ENCODE measurements around the gene RPS16. TPM values are rescaled to one million over a fixed set of nuclear protein-coding genes. Genes with fewer than 3 reads are reported as not detected.

Gene RPS16
- total and polyA plus RNA-seq, 2 donors (not counting 1 experiment from before 2014, with no cell fraction given): 3,910 to 6,448 TPM

DNA sequence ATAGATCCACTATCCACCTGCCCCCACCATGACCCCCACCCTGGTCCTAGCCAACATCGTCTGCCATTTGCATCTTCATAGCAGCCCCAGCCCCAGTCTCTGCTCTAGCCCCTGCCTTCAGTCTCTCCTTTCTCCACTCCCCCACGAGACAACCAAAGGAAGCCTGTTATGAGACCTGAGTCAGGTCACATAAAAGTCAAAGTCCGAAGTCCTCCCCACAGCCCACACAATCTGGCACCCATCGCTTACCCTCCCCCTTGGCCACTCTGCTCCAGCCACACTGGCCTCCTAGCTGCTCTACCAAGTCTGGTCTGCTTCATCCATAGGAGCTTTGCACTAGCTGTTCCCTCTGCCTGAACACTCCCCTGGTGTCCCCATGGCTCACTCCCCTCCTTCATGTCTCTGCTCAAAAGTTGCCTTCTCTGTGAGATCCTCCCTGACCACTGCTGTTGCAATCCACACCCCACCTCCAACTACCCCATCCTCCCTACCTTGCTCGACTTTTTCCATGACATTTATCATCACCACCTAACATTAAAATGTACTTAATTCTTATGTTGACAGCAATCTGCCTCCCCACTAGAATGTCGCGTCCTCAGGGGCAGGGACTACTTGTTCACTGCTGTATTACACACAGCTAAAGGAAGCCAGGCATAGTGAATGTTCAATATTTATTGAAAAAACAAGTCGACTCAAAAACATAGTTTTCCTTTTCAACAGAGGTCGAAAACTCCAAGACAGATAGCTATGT lies 24.5 kb downstream of the RPS16 start:
- WGBS (ENCODE audit: insufficient coverage): 51% methylated on average over 5 of the region's 9 CpGs
- peaks cover 28% of the 10 kb centered on the region for H4K20me1 ChIP-seq (ENCODE audit: control insufficient read depth, insufficient read depth, low read length, poor library complexity, severe bottlenecking)
- Mint-ChIP-seq H3K4me1 (peaks cover 49% of the 10 kb centered on the region), H3K4me3 (peak overlapping the region; percentile 94), H3K27me3 (no peaks in the 10 kb centered on the region), H3K9me3 (ENCODE audit: insufficient read depth) (no peaks in the 10 kb centered on the region), H3K27ac (peak overlapping the region; percentile 99)
- DNase-seq (no peak), ATAC-seq (ENCODE audit: low read depth) (no peak)
- no peaks in the 10 kb centered on the region for H3K27me3 ChIP-seq (replicated peaks in 1 of 4; ENCODE audit: control extremely low read depth in 1 of 4, control insufficient read depth in 3 of 4, insufficient read depth in 4 of 4, low read length in 3 of 4)
- ChIA-PET CTCF (interaction anchor here (0.7 to 2.3 kb wide), 20 partner anchors 8 to 292 kb away, joined by 3 to 260 read pairs (median 4); partner anchors contain the start of genes EID2B, MED29, PAF1 and RPS16), POLR2A (interaction anchor here (1.2 to 2.5 kb wide), 6 partner anchors 9 to 75 kb away, joined by 3 to 74 read pairs (median 23); partner anchors contain the start of genes GMFG, MED29, PAF1 and RPS16)
- H3K27ac ChIP-seq (ENCODE audit: low read length in 2 of 2): peak overlapping the region; percentile 100
- TF ChIP-seq EZH2 (IDR thresholded peaks at IDR 0.05; ENCODE audit: borderline replicate concordance, insufficient read depth, low read depth, low read length, poor library complexity, severe bottlenecking): no peak
- TF ChIP-seq, protein P1, sequence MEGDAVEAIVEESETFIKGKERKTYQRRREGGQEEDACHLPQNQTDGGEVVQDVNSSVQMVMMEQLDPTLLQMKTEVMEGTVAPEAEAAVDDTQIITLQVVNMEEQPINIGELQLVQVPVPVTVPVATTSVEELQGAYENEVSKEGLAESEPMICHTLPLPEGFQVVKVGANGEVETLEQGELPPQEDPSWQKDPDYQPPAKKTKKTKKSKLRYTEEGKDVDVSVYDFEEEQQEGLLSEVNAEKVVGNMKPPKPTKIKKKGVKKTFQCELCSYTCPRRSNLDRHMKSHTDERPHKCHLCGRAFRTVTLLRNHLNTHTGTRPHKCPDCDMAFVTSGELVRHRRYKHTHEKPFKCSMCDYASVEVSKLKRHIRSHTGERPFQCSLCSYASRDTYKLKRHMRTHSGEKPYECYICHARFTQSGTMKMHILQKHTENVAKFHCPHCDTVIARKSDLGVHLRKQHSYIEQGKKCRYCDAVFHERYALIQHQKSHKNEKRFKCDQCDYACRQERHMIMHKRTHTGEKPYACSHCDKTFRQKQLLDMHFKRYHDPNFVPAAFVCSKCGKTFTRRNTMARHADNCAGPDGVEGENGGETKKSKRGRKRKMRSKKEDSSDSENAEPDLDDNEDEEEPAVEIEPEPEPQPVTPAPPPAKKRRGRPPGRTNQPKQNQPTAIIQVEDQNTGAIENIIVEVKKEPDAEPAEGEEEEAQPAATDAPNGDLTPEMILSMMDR (IDR thresholded peaks at IDR 0.05): no peak
- intact Hi-C loops (cut with micrococcal nuclease): loop anchor here (1.0 to 5.0 kb wide), 3 partner anchors 14 to 1366 kb away; partner anchors contain the start of genes EIF3K, MAP4K1, MIA and RAB4B
- H2AFZ ChIP-seq (ENCODE audit: insufficient read depth, low read depth, low read length, poor library complexity, severe bottlenecking): no peak overlapping the region
- H3K79me2 ChIP-seq (ENCODE audit: control insufficient read depth, insufficient read depth, low read length): peaks cover 36% of the 10 kb centered on the region
- peak overlapping the region; percentile 100 for H3K4me2 ChIP-seq (replicated peaks; ENCODE audit: low read depth, low read length, poor library complexity, severe bottlenecking)
- peaks cover 24 to 40% of the 10 kb centered on the region in 2 donors for H3K4me1 ChIP-seq (ENCODE audit: control insufficient read depth in 2 of 2, insufficient read depth in 2 of 2, low read length in 2 of 2)
- H3K9me3 ChIP-seq (ENCODE audit: control extremely low read depth in 1 of 3, control insufficient read depth in 2 of 3, insufficient read depth in 1 of 3, low read length in 2 of 3): peaks cover 0 to 2% (median 0%) of the 10 kb centered on the region in 3 donors
- peak overlapping the region; percentile 56 to 99 (median 95) for H3K4me3 ChIP-seq (ENCODE audit: control extremely low read depth in 1 of 5, extremely low read depth in 1 of 5, insufficient read depth in 1 of 5, low read depth in 2 of 5, low read length in 4 of 5)
- peak overlapping the region; percentile 99 for H3K9ac ChIP-seq (ENCODE audit: low read length)
- H3K36me3 ChIP-seq (replicated peaks in 1 of 2; ENCODE audit: control extremely low read depth in 1 of 2, control insufficient read depth in 1 of 2, extremely low read depth in 1 of 2, insufficient read depth in 2 of 2, low read length in 1 of 2): peaks cover 0 to 24% of the 10 kb centered on the region in 2 experiments

DNA sequence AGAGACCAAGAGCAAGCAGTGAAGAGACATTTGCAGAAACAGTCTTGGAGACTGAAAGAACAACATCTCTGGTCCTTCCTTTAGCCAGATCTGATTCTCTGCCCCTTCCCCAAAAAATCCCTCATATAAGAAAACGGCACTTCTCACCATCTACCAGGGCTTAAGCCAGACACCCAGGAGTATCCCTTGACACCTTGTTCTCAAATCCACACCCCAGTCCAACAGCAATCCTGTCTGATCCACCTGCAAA lies 25.0 kb downstream of the RPS16 start:
- no peak for ATAC-seq (ENCODE audit: low read depth)
- peak overlapping the region; percentile 99 for H3K27ac Mint-ChIP-seq
- Histone ChIP-seq H3K4me3 (ENCODE audit: control extremely low read depth in 1 of 5, extremely low read depth in 1 of 5, insufficient read depth in 1 of 5, low read depth in 2 of 5, low read length in 4 of 5) (peak overlapping the region; percentile 38 to 99 (median 95)), H2AFZ (ENCODE audit: insufficient read depth, low read depth, low read length, poor library complexity, severe bottlenecking) (no peak overlapping the region), H3K27me3 (replicated peaks in 1 of 4; ENCODE audit: control extremely low read depth in 1 of 4, control insufficient read depth in 3 of 4, insufficient read depth in 4 of 4, low read length in 3 of 4) (no peaks in the 10 kb centered on the region), H3K79me2 (ENCODE audit: control insufficient read depth, insufficient read depth, low read length) (peaks cover 40% of the 10 kb centered on the region), H4K20me1 (ENCODE audit: control insufficient read depth, insufficient read depth, low read length, poor library complexity, severe bottlenecking) (peaks cover 28% of the 10 kb centered on the region), H3K36me3 (replicated peaks in 1 of 2; ENCODE audit: control extremely low read depth in 1 of 2, control insufficient read depth in 1 of 2, extremely low read depth in 1 of 2, insufficient read depth in 2 of 2, low read length in 1 of 2) (peaks cover 0 to 24% of the 10 kb centered on the region in 2 experiments), H3K27ac (ENCODE audit: low read length in 2 of 2) (peak overlapping the region; percentile 100), H3K4me2 (replicated peaks; ENCODE audit: low read depth, low read length, poor library complexity, severe bottlenecking) (peak overlapping the region; percentile 100), H3K4me1 (ENCODE audit: control insufficient read depth in 2 of 2, insufficient read depth in 2 of 2, low read length in 2 of 2) (peaks cover 25 to 45% of the 10 kb centered on the region in 2 donors), H3K9ac (ENCODE audit: low read length) (peak overlapping the region; percentile 99), H3K9me3 (ENCODE audit: control extremely low read depth in 1 of 3, control insufficient read depth in 2 of 3, insufficient read depth in 1 of 3, low read length in 2 of 3) (peaks cover 0 to 2% (median 0%) of the 10 kb centered on the region in 3 donors)
- ChIA-PET CTCF (interaction anchor here (1.3 to 2.3 kb wide), 5 partner anchors 11 to 291 kb away, joined by 3 to 260 read pairs (median 23); partner anchors contain the start of genes MED29, PAF1 and RPS16), POLR2A (interaction anchor here (2.2 to 2.5 kb wide), 4 partner anchors 9 to 25 kb away, joined by 20 to 74 read pairs (median 40); partner anchors contain the start of genes MED29, PAF1 and RPS16)
- H3K9me3 Mint-ChIP-seq (ENCODE audit: insufficient read depth): no peaks in the 10 kb centered on the region
- peaks cover 54% of the 10 kb centered on the region for H3K4me1 Mint-ChIP-seq
- no peak for DNase-seq
- TF ChIP-seq, protein P1 (IDR thresholded peaks at IDR 0.05): no peak
- TF ChIP-seq EZH2 (IDR thresholded peaks at IDR 0.05; ENCODE audit: borderline replicate concordance, insufficient read depth, low read depth, low read length, poor library complexity, severe bottlenecking): no peak
- H3K27me3 Mint-ChIP-seq: no peaks in the 10 kb centered on the region
- peak overlapping the region; percentile 94 for H3K4me3 Mint-ChIP-seq
- WGBS (ENCODE audit: insufficient coverage): 77% methylated on average over 1 of the region's 1 CpG
- intact Hi-C loops (cut with micrococcal nuclease): loop anchor here (1.0 to 5.0 kb wide), 4 partner anchors 9 to 1367 kb away; partner anchors contain the start of genes EIF3K, MAP4K1, MIA and RAB4B
